Measurements from ENCODE around the gene CDK6.

Gene CDK6

GRCh38 chr7:92671505-92672169 lies 164.7 kb downstream of the CDK6 start:
- FAIRE-seq, result no peak
- no peak for DNase-seq (ENCODE audit: insufficient read length, low spot score)
- no peak for TF ChIP-seq CTCF (IDR thresholded peaks at IDR 0.05; ENCODE audit: insufficient read depth, missing control alignments)

GRCh38 chr7:92670204-92670851 lies 166.0 kb downstream of the CDK6 start:
- no peak for TF ChIP-seq CTCF (IDR thresholded peaks at IDR 0.05; ENCODE audit: insufficient read depth, missing control alignments)
- DNase-seq (ENCODE audit: insufficient read length, low spot score) (no peak), FAIRE-seq (no peak)

GRCh38 chr7:92669616-92670165 lies 166.7 kb downstream of the CDK6 start:
- no peak for FAIRE-seq
- DNase-seq (ENCODE audit: insufficient read length, low spot score), result no peak
- TF ChIP-seq CTCF (IDR thresholded peaks at IDR 0.05; ENCODE audit: insufficient read depth, missing control alignments), result no peak

GRCh38 chr7:92668564-92668963 lies 167.8 kb downstream of the CDK6 start:
- no peak for TF ChIP-seq CTCF (IDR thresholded peaks at IDR 0.05; ENCODE audit: insufficient read depth, missing control alignments)
- no peak for FAIRE-seq
- no peak for DNase-seq (ENCODE audit: insufficient read length, low spot score)

GRCh38 chr7:92667816-92668535 lies 168.4 kb downstream of the CDK6 start:
- DNase-seq (ENCODE audit: insufficient read length, low spot score) (no peak), FAIRE-seq (no peak)
- no peak for TF ChIP-seq CTCF (IDR thresholded peaks at IDR 0.05; ENCODE audit: insufficient read depth, missing control alignments)

GRCh38 chr7:92665926-92666325 lies 170.4 kb downstream of the CDK6 start:
- TF ChIP-seq CTCF (IDR thresholded peaks at IDR 0.05; ENCODE audit: insufficient read depth, missing control alignments), result no peak
- no peak for FAIRE-seq
- DNase-seq (ENCODE audit: insufficient read length, low spot score), result no peak

Data from D721Med (cell line).